GF-D8 (cell line): Measurements from ENCODE around the gene BUD31.
A peak's percentile ranks its signal among the peaks of the same experiment; 100 is the strongest.
"Not testable (repeated sequence)": the region's sequence is repeated elsewhere in the genome, so short reads cannot be mapped to it uniquely, and the experiment has no call there.

Source experiments
- DNase-seq: peaks from one replicate; lab custom pipeline; 2025; lab: John Stamatoyannopoulos, UW

The BUD31 gene

DNA sequence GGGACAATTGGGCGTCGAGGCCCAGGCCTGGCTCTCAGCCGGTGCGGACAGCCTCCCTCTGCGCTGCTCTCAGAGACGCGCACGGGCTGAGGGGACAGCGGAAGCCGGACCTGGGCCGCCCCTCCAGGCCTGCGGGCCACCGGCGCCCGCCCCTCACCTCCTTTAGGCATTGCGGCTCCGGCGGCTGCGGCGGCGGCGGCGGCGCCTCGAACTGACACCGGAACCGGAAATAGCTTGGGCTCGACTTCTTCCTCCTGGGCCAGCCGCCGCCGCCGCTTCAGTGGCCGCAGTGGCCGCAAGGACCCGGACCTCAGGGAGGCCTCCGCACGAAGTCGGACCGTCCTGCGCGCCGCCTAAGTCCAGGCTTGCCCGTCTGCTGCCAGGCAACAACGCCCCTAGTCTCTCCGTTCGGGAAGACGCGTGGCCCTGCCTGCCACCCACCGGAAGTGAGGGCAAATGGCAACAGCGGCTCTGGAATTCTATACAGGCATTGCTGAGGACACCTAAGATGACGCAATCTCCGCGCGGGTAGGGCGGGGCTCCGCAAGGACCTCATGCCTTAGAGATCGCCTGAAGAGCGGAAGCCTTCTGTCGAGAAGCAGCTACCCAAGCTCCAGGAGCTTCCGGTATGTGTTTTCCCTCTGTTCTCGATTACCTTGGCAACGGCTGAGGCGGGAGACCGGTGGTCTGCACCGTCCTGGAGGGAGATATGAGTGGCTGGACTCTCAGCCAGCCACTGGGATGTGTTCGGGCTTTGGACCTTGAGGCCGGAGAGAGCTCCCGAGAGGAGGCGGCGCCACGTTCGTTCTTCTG lies at the start of gene BUD31, which contains the start of gene PDAP1:
TSS of gene BUD31 (plus strand) at position 591 of the 813 bp plus-strand sequence. CDS start 2,124 bp downstream, outside the sequence.
TSS of gene PDAP1 (minus strand) at position 219 of the 813 bp plus-strand sequence. CDS start at position 170, 49 bp downstream.
- peak; percentile 93 for DNase-seq

DNA sequence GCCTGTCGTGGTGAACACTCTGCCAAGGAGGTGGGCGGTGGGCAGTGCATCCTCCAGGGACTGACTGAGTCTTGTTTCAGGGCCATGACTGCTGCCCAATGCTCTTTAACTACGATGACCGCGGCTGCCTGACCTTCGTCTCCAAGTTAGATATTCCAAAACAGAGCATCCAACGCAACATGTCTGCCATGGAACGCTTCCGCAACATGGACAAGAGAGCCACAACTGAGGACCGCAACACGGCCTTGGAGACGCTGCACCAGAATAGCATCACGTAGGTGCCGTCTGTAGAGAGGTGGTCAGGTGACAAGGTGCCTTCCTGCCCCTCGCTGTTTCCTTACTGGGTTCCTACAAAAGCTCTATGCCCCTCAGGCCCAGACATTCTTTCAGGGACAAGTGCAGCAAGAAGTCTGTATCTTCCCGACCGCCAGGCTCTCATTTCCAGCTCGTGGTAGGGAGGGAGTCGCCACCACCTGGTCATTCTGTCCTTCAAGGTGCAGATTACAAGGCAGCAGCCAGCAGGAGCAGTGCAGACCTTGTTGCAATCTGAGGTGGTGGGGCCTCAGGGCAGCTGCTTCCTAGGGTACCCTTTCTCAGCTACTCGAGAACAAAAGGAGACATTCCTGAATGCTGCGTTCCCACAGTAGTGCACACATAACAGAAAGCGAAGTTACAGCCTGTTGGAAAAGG lies 49.2 kb upstream of the BUD31 start:
- no peak for DNase-seq

DNA sequence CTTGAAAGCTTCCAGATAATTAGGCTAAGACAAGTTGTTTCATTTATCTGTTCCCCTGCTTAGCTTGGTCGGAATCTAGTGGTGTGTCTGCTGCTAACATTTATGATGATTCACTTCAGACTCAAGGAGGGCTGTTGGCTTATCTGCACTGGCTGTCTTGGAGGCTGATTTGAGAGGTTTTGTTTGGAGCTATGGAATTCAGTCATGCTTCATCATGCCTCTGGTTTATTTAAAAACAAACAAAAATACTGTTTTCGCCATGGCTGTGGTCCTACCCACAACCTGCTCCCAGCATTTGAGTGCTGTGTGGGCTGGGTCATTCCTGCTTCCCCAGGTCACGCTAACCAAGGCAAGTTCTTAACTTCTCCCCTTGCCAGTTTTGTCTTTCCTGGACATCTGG lies 46.0 kb upstream of the BUD31 start:
- DNase-seq: no peak

DNA sequence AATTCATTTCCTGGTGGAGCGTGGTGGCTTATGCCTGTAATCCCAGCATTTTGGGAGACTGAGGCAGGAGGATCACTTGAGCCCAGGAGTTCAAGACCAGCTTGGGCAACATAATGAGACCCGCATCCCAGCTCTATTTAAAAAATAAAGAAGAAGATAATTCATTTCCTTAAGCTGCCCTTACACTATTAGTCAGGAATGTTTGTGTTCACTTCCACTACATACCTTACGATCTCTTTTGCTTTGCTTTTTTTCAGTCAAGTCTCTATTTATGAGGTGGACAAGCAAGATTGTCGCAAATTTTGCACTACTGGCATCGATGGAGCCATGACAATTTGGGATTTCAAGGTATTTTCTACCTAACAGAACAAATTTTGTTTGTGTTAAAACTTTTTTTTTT lies 45.5 kb upstream of the BUD31 start:
- DNase-seq: no peak

DNA sequence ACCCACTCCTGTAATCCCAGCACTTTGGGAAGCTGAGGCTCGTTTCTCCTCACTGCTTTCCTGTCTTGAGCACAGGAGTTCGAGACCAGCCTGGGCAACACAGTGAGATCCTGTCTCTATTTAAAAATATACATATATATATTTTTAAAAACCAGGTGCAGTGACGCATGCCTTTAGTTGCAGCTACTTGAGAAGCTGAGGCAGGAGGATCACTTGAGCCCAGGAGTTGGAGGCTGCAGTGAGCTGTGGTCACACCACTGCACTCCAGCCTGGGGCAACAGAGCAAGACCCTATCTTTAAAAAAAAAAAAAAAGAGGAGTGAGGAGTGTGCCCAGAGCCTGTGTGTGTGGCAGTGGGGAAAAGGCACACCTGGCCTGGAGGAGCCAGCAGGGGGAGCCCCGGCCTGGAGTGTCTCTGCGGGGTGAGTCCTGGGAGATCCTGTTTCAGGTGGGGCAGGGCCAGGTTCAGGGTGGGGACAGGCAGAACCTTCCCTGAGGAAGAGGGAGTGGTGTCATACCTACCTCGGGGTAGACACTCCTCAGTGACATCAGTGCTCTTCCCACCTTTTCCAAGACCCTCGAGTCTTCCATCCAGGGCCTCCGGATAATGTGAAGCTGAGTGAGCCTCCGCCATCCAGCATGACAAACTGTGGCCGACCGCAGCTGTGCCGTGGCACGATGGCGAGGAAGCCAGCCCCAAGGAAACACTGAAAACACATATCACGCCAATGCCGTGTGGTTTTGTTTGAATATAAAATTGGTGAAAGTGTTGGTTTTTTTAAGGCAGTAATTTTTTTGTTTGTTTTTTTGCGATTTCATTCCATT lies 43.2 kb upstream of the BUD31 start:
- no peak for DNase-seq

DNA sequence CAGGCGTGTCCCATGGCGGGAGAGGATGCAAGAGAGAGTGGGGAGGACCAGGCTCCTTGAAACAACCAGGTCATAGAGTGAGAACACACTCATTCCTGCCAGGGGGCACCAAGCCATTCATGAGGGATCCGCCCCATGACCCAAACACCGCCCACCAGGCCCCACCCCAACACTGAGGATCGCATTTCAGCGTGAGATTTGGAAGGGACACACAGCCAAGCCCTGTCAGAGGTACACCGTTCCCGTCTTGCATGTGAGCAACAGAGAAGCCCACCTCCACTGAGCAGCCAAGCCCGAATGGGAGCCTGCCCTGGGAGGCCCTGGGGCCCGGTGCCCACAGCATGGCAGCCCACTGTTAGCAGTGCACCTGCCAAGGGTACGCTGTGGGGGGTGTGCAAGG lies 42.1 kb upstream of the BUD31 start:
- DNase-seq: no peak

DNA sequence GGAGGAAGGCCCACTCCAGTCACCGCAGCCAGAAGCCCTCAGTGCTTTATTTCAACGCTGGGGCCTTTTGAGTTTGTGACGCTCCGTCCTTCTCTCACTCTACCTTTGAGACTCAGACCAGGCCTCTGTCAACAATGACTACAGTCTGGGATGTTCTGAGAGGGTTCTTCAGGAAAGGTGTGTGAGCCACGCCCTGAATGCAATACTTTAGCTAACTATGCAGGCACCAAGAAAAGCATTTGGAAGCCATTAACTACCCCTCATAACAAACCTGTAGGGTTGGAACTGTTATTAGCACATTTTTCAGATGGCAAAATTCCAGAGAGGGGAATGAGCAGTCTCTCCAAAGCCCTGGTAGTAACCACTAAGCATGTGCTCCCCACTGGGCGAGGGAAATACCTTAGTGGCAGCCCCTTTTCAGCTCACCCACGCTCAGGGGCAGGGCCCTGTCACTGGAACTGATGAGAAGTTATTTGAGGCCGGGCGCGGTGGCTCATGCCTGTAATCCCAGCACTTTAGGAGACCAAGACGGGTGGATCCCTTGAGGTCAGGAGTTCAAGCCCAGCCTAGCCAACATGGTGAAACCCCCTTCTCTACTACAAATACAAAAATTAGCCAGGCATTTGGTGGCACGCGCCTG lies 39.9 kb upstream of the BUD31 start:
- DNase-seq: no peak

DNA sequence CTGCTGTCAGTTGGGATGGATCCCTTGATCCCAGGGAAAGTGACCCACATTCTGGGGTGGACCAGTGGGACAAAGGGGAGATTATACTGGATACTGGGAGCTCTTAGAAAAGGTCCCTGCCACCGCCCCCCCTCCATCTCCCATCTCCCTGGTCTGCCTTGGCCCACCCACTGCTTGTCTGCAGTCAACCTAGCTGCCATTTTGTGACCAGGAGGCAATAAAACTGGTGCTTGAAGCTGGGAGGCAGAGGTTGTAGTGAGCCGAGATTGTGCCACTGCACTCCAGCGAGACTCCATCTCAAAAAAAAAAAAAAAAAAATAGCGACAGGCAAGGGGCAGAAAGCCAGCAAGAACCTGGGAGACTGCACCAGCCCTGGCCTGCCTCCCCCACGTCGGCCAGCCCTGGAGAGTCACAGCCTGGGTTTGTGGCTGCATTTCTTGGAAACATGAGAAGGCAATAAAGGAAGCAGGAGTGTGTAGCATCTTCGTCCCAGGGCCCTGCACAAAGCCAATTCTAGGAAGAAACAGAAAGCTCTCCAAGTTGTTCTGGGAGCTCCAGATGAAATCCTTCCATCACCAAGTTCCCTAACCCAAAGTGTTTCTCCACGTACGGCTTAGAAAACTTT lies 38.9 kb upstream of the BUD31 start:
- peak; percentile 88 for DNase-seq

DNA sequence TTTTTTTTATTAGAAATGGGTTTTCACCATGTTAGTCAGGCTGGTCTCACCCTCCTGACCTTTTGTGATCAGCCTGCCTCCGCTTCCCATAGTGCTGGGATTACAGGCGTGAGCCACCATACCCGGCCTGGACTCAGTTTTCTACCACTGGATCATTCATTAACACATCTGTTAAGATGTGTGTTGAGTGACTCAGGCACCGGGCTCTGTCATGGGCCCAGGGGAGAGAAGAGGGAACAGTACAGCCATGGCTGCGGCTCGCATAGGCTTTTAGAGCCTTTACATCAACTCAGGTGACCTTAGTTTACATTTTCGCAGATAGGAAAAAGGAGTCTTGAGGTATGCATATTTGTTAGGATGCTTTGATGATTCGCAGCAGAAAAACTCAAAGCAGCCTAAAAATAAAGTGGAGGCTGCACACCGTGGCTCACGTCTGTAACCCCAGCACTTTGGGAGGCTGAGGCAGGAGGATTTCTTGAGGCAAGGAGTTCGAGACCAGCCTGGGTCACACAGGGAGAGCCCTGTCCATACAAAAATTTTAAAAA lies 37.3 kb upstream of the BUD31 start:
- DNase-seq: no peak

DNA sequence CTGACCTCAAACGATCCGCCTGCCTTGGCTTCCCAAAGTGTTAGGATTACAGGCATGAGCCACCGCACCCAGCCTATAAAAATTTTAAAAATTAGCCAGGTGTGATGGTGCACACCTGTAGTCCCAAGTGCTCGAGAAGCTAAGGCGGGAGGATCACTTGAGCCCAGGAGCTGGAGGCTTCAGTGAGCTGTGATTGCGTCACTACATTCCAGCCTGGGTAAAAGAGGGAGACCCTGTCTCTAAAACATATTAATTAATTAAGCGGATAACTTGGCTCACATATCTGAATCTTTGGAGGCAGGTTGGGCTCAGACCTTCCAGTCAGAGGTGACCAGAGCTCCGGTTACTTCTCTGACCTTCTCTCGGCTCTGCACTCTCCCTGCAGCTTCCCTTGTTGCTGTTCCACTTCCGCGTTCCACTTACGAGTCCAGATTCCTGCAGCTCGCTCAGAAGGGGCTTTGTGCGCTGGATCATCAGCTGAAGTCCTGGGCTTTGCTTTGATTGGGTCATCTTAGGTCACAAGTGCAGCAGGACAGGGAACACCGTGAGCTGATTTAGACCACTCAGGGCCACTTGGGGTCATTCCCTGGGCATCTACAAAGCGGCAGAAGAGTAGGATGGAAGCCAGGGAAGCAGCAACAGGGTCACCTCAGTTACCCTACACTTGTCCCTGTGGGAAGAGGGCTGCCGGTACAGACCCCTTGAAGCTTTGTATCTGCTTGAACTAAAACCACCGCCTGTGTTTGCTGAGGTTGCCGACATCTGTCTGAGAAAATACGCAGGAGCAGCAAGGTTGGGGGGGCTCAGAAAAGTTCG lies 36.3 kb upstream of the BUD31 start:
- DNase-seq: no peak

DNA sequence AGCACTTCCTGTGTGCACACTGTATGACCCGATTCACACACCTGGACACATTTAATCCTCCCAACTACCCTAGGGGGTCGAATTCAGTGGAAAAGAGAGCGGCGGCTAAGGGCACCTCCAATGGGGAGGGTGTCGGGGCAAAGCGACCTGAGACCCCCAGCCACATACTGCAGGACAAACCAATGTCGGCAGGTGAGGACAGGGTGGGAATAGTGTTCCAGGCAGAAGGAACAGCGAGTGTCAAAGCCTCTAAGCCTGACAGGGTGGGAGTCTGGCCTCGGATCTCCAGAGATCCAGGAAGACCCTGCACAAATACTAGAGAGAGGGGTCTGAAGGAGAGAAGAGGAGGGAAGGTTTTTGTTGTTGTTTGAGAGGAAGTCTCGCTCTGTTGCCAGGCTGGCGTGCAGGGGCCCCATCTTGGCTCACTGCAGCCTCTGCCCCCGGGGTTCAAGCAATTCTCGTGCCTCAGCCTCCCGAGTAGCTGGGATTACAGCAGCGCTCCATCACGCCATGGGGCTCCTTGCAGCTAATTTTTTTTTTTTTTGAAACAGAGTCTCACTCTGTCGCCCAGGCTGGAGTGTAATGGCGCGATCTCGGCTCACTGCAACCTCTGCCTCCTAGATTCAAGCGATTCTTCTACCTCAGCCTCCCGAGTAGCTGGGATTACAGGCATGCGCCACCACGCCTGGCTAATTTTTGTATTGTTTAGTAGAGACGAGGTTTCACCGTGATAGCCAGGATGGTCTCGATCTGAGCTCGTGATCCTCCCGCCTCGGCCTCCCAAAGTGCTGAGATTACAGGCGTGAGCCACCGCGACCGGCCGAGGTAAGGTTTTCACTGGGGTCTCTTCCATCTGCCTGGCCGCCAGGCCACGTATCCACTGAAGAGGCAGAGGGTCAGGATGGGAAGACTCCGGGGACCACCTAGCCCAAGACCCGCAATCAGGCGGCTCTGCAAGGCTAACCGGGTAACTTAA lies 35.4 kb upstream of the BUD31 start:
- no peak for DNase-seq

DNA sequence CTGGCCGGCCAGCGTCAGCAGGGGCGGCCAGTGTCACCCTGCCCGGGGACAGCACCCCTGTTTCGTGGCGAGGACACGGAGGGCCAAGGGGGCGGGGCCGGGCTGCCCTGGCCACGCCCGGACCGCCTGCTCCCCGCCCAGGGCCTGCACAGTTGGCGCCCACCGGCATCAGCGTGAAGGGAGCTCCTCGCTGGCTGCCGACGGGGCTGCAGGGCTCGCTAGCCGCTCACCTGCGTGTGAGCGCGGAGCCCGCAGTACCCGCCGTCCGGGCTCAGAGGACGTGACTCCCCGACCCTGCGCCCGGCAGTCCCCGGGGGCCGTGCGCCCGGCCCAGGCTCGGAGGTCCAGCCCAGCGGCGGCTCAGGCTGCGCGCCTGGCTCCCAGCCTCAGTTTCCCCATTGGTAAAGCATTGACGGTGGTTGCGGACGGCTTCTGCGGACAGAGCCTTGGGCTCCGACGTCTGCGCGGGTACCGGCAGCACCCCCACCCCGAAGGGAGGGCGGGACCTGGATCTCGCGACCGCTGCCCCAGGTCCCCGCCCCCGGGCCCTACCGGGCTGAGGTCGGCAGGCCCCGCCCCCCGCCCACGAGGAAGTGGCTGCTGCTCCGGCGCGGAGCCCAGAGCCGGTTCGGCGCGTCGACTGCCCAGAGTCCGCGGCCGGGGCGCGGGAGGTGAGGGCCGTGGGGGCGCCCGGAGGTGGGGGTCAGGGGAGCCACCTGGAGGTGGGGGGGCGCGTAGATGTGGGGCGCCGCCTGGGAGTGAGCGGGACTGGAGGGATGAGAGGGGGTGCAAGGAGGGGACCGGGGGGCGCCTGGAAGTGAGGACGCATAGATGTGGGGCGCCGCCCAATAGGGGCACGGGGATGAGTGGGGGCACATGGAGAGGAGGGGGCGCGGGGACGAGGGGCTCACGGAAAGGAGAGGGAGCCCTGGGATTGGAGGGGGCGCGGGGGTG lies 34.4 kb upstream of the BUD31 start, which contains the start of gene ARPC1B:
TSS of gene ARPC1B (plus strand) at position 620 of the 954 bp plus-strand sequence. CDS start 10,985 bp downstream, outside the sequence.
- DNase-seq: peak; percentile 54

DNA sequence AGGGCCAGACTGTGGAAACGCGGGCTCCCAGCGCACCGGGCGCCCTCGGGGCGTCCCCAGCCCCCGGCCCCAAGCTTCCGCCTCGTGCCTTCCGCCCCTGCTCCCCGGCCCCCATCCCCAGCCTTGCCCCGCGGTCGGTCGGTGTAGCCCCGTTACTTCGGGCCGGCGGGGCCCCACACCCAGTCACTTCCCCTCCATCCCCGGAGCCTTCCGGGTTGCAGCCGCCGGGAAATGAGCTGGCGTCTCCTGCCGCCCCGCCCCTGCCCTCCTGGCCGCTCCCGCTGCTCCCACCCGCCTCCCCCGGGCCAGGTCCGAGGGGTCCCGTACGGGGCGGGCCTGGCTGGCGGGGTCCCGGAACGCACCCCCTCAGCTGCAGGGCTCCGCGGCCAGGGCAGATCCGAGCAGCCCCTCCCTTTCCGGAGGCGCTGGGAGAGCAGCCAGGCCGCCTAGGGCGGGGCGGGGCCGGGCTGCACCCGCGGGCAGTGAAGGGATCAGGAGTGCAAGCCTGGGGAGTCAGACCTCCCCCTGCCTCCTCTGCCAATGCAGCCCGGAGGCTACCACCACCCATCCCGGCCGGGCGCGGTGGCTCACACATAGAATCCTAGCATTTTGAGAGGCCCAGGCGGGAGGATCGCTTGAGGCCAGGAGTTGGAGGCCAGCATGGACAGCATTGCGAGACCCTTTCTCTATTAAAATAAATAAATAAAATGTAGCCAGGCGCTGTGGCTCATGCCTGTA lies 33.5 kb upstream of the BUD31 start:
- DNase-seq: peak; percentile 64

DNA sequence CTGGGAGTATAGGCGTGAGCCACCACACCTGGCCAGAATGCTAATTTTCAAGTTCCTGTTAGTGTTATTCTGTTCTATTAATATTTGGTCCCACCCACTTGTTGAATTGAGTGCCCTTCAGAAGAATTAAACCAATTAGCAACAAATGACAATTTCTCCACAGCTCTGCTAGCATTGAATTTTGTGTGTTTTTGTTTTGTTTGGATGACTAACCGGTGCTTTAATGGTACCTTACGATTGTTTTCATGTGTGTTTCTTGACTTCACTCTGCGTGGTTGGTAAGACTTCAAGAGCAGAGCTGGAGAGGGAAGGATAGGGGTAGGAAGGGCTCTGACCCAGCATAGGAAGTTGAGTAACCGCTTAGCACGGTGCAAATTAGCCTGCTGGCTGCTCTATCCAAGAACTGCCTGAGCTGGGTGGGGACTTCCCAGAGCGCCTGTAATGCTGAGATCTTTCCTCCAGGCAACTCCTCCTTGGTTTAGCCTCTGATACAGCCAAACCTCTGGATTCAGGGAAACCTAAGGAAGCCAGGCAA lies 29.7 kb upstream of the BUD31 start:
- peak; percentile 96 for DNase-seq

DNA sequence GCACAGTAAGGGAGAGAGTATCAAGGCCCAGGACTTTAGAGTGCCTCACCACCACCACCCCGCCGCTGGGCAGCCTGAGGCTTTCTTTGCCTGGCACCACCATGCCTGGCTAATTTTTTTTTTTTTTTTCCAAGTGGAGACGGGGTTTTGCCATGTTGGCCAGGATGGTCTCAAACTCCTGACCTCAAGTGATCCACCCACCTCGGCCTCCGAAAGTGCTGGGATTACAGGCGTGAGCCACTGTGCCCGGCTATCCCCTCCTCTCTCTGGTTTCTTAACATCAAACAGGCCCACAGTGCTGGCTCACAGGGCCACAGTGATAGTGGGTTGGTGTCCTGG lies 29.1 kb upstream of the BUD31 start:
- DNase-seq: not testable (repeated sequence)

DNA sequence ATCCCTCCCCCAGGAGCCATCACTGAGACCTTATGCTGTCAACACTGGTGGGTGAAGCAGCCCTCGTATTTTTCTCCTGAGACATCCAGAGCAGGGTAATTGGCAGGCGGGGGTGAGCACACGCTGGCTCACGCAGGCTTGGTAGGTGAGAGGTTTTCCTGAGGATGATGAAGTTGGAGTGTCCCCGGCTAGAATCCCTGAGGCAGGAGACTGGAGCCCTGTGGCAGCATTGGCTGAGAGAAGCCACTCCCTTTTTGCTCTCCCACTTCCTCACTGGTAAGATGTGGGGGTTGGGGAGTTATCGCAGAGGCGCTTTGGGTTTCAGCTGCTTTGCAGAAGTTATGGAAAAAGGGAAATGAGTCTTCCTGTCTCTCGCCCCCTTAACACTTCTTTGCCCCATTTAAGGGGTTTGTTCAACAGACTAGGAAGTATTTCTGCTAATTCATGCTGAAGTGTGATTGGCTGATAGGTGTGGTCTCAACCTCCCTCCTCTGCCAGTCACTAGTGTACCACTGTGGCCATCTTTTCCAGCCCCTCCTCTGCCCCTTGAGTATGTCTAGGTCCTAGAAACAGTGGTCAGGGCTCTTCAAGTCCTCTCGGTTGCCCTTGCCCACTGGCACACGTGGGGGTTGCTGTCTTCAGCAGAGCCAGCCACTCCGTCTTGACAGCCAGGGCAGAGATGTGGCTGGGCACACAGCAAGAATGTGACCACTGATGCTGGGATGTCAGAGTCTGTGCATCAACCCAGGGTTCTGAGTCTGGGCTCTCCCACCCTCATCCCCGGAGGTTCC lies 28.5 kb upstream of the BUD31 start:
- DNase-seq: peak; percentile 99
